Activated gamma-delta T cell treated with anti-CD3 and anti-CD28 coated beads, Interleukin-2, amount 50 U/mL, for 16 hours (primary cell): ENCODE data around the gene RSU1.

Experiments used
- DNase-seq: peaks from one replicate; pipeline ENCODE4 v3.0.0-alpha.2; 2020; ENCODE audit warnings: low read depth

The RSU1 gene

DNA sequence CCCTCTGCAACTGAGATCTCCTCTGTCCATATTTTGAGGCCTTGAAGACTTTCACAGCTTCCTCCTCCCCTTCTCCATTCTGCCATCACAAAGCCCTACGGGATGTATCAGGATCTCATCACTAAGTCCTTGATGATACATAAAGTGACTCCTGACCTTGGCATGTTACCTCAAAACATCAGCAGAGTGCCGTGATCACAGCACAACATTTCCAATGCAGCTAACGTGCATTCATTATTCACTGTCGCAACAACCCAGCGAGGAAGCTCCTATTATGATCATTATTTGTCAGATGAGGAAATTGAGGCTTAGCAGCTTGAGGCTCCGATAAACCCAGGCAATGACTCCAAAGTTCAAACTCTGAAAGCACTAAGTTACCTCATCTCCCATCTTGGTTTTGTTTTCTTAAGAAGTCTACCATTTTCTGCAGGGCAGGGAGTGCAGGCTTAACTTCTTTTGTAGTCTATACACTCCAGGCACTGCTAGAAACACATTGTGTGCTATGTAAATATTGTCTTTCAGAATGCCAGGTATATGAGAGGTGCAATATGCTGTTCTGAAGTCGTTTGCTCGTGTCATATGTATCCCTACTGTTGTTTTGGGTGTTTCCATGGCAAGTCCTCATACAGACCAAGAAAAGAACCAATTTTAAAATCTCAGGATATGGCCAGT is 215.0 kb downstream of the RSU1 start:
- no peak for DNase-seq

GRCh38 chr10:16599662-16600061 is 217.6 kb downstream of the RSU1 start:
- no peak for DNase-seq

DNA sequence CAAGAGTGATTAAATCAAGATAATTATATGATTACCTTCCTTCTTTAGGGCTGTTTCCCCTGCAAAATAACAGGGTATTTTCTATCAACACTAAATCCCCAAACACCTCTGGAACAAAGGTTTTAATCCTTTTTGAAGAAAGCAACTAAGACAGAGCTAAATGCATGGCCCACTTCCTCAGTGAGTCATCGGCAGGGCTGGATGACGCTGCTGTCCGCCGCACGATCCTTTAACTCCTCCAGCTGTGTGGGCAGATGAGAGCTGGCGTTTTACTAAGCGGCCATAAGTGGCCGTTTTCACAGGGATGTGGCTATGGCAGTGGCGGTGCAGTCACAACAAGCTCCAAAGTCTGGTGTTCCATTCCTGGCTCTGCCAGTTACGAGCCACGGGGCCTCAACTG is 219.6 kb downstream of the RSU1 start:
- no peak for DNase-seq

DNA sequence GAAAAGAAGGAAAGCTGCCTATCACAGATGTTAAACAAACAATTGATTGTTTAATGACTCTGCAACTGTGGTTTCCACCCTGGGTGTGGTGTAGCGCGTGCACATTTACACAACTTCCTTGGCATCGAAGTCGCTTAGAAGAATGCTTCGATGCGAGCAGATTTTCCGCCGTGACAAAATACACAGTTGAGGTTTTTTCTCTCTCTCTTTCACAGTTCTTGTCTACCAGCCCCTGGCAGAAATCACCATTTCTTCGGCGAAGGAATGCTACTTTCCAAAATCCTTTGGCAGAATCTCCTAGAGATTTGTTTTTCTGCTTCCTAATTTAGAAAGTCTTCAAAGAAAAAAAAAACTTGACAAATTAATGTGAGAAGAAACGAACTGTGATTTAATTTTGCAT is 224.8 kb downstream of the RSU1 start:
- no peak for DNase-seq

DNA sequence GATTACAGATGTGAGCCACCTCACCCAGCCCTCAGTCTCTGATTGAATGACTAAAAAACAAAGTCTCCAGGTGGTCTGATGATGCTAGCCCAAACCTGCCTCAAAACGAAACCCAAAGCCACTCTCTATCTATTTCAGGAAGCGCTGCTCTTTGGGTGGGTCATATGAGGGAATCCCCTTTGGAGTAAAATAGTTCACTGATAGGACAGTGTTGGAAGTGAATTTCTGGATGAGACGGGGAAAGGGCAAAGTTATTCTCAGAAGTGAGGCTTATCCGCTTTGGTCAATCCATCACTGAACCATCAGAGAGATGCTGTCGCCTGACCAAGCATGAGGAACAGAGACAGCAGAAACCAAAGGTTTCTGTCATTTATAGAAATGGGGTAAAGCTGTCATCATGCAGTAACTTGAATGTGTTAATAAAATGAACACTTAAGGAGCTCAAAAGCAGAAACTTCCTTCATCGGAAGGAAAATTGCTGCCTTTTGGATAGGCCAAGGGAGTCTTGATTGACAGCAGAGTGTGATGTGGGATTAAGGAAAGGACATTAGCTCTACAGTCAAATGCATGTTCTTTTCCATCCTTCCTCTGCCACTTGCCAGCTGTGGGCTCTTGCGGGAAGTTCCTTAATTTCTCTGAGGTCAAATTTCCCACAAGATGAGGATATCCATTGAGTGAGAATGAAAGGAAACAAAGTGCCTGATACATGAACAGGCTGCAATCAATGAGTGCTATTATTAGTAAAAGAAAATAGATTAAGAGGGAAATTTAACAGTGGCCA is 230.7 kb downstream of the RSU1 start:
- DNase-seq, result no peak

DNA sequence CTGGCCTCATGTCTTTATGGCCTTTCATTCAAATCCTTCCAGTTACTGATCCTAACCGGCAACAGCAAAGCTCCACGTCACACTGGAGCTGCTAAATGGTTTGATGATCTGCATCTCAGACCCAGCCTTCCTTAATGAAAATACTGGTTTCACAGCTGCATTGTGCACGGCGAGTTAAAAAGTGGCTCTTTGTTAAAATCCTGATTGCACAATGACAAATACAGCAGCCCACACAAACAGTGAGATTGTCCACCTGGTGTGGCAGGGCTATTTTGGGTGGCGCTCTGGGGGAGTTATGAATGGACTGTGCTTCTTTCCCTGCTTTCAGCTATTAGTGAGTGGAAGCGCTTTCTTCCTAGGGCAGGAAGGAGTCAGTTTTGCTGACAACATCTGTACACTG is 232.1 kb downstream of the RSU1 start:
- DNase-seq, result no peak

DNA sequence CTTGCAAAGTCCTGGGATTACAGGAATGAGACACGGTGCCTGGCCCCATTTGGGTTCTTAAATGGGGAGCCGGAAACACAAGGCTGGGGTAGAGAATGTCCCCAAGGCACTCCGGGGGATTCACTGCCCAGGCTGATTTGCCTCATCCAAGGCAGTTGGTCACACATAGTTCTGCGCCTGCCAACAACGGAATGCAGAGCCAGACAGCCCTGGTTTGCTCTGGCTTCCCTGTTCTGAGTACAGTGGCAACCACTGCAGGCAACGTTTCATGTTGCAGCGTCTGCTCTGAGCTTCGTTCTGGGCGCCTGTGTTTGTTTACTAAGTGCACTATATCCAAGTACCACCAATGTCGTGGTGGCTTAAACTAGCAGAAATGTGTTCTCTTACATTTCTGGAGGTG is 233.8 kb downstream of the RSU1 start:
- DNase-seq, result no peak

DNA sequence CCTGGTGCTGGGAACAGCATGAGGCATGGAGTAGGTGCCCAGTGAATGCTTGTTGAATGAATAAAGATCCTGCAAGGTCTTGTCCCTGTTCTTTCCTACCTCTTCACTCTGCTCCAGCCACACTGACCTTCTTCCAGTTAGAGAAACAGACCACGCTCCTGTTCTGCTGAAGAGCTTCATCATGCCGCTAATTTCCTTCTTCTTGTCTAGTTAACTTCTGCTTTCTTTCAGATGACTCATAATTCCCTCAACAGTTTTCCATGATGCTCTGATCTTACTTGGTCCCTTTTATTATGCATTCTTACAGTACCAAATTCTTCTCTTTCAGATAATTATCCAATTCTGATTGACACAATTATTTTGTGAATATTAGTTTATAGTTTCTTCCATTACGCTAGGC is 236.0 kb downstream of the RSU1 start:
- no peak for DNase-seq

- no peak for DNase-seq
Observed at GRCh38 chr10:16570731-16571130, 246.5 kb downstream of the RSU1 start.

- DNase-seq, result no peak
Observed at GRCh38 chr10:16566202-16566805, 250.9 kb downstream of the RSU1 start.

- no peak for DNase-seq
Observed at GRCh38 chr10:16565604-16566003, 251.6 kb downstream of the RSU1 start.

DNA sequence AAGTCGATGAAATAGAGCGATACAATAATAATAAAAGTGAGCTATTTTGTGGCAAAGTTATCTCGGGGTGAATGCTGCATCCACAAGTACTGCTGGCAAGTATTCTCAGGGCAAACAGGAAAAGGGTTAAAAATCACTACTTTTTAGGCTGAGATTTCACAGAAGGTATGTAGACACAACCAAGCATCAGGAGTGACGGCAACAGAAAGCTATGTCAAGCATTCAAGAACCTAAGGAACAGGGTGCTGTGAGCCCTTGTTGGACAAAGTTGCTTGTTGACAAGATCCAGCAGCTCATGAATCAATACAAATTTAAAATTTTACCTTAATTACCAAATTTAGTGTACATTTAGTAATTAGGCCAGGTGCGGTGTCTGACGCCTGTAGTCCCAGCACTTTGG is 254.3 kb downstream of the RSU1 start:
- no peak for DNase-seq

- no peak for DNase-seq
Observed at GRCh38 chr10:16559236-16559773, 257.9 kb downstream of the RSU1 start.

DNA sequence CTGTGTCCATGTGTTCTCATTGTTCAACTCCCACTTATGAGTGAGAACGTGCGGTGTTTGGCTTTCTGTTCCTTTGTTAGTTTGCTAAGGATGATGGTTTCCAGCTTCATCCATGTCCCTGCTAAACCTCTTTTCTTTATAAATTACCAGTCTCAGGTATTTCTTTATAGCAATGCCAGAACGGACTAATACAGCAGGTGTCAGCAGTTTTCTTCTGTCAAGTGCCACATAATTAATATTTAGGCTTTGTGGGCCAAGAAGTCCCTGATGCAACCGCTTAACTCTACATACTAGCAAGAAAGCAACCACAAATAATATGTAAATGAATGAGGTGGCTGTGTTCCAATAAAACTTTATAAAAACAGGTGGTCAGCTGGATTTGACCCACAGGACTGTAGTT is 269.3 kb downstream of the RSU1 start:
- no peak for DNase-seq

- no peak for DNase-seq
Observed at GRCh38 chr10:16545116-16545736, 272.0 kb downstream of the RSU1 start.

DNA sequence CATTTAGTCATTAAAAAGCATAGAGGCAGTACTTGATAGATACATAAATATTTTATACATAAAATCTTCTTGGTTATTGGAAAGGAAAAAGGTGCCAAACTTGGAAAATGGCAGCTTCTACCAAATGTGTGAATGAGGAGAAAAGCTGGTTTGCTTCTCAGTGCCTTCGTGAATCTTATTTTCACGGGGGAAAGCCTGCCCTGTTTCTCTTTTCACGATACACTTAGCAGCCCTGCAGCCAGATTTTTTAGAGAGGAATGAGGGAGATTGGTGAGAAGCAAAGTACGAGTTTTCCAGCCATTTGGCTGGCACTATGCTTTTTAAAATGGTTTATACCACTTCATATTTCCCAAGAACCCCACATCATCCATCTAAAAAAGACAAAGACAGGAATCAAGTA is 272.6 kb downstream of the RSU1 start:
- DNase-seq, result no peak

GRCh38 chr10:16544099-16544498 is 273.1 kb downstream of the RSU1 start:
- DNase-seq, result no peak
